Tibial artery (tissue), 4 donors: ENCODE measurements around the gene PPIC.

Source experiments
- DNase-seq, 2 donors: peaks; one replicate each; pipeline ENCODE4 v3.0.0-alpha.2; 2019
- H3K27ac ChIP-seq, 2 donors: fragments of 200-600 bp; sonication (generic) in 1 of 2; 1 replicate in 1 of 2; 2 replicates in 1 of 2; pipeline ENCODE4 v1.5.1; 2018 to 2019; ENCODE audit warnings: mild to moderate bottlenecking in 1 of 2
- H3K27me3 ChIP-seq, 2 donors: fragments of 200-600 bp; sonication (generic) in 1 of 2; one replicate each; pipeline versions ENCODE4 v1.5.1 to v1.6.0; 2016 to 2019
- H3K36me3 ChIP-seq, 3 donors: fragments of 200-600 bp; sonication (generic) in 2 of 3; one replicate each; pipeline ENCODE4 v1.5.1; 2016 to 2019; ENCODE audit warnings: mild to moderate bottlenecking in 2 of 3
- H3K4me1 ChIP-seq, 4 donors: fragments of 200-600 bp; sonication (generic) in 2 of 4; 1 replicate in 3 of 4; 2 replicates in 1 of 4; pipeline ENCODE4 v1.5.1; 2016 to 2019
- H3K4me3 ChIP-seq, 2 donors: fragments of 200-600 bp; sonication (generic) in 1 of 2; 1 replicate in 1 of 2; 2 replicates in 1 of 2; pipeline ENCODE4 v1.5.1; 2018 to 2019; ENCODE audit warnings: mild to moderate bottlenecking in 2 of 2
- H3K9me3 ChIP-seq, 3 donors: fragments of 200-600 bp; sonication (generic) in 1 of 3; one replicate each; pipeline ENCODE4 v1.5.1; 2016 to 2019
- intact Hi-C: fragments of 100-400 bp; cut with DNase I; formaldehyde crosslinking; loops from one replicate; pipeline ENCODE4 v1.15.0; 2023; ENCODE audit warnings: low total_unique reads
- TF ChIP-seq, protein P1 (sequence below), 2 experiments: fragments of 200-600 bp in 1 of 2; fragments of 450-650 bp in 1 of 2; IDR thresholded peaks; one replicate each; pipeline ENCODE4 v1.5.1; 2017 to 2019; ENCODE audit warnings: antibody characterized with exemption in 2 of 2, mild to moderate bottlenecking in 1 of 2, moderate library complexity in 1 of 2

The PPIC gene

DNA sequence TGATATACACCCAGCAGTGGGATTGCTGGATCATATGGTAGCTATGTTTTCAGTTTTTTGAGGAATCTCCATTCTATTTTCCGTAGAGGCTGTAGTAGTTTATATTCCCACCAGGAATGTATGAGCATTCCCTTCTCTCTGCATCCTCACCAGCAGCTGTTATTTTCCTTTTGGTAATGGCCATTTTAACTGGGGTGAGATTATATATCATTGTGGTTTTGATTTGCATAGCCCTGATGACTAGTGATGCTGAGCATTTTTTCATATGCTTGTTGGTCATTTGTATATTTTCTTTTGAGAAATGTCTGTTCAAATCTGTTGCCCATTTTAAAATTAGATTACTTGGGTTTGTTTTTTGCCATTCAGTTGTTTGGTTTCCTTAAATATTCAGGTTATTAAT lies 11.2 kb upstream of the PPIC start:
- TF ChIP-seq, protein P1, sequence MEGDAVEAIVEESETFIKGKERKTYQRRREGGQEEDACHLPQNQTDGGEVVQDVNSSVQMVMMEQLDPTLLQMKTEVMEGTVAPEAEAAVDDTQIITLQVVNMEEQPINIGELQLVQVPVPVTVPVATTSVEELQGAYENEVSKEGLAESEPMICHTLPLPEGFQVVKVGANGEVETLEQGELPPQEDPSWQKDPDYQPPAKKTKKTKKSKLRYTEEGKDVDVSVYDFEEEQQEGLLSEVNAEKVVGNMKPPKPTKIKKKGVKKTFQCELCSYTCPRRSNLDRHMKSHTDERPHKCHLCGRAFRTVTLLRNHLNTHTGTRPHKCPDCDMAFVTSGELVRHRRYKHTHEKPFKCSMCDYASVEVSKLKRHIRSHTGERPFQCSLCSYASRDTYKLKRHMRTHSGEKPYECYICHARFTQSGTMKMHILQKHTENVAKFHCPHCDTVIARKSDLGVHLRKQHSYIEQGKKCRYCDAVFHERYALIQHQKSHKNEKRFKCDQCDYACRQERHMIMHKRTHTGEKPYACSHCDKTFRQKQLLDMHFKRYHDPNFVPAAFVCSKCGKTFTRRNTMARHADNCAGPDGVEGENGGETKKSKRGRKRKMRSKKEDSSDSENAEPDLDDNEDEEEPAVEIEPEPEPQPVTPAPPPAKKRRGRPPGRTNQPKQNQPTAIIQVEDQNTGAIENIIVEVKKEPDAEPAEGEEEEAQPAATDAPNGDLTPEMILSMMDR (IDR thresholded peaks at IDR 0.05), result no peak
- Histone ChIP-seq H3K4me1 (no peaks in the 10 kb centered on the region), H3K27ac (no peak overlapping the region), H3K9me3 (peaks cover 0 to 4% (median 2%) of the 10 kb centered on the region in 3 donors), H3K27me3 (no peaks in the 10 kb centered on the region), H3K4me3 (no peak overlapping the region), H3K36me3 (no peaks in the 10 kb centered on the region)
- intact Hi-C loops, result no loop called here
- DNase-seq, result no peak

DNA sequence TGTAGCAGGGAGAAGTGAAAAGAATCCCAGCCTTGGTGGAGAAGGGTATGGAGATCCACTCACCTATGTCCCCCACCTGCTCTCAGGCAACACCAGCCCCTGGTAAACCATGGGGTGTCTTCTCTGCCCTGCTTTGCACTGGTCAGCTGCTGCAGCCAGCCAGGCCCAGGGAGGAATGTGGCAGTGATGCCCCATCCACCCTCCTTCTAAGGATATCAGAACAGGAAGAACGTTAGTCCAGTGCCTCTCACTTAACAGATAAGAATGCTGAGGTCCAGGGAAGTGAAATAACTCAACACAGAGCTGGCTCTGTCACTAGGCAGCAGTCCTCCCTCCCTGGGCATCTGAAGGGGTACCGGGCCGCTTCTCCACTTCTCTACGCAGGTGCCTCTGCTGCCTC lies 9.7 kb upstream of the PPIC start:
- H3K36me3 ChIP-seq, result no peaks in the 10 kb centered on the region
- TF ChIP-seq, protein P1 (IDR thresholded peaks at IDR 0.05), result no peak
- H3K4me3 ChIP-seq, result no peak overlapping the region
- peaks cover 0 to under 1% (median 0%) of the 10 kb centered on the region in 3 donors for H3K9me3 ChIP-seq
- no peaks in the 10 kb centered on the region for H3K4me1 ChIP-seq
- H3K27ac ChIP-seq, result no peak overlapping the region
- intact Hi-C loops, result no loop called here
- no peak for DNase-seq
- H3K27me3 ChIP-seq, result no peaks in the 10 kb centered on the region

DNA sequence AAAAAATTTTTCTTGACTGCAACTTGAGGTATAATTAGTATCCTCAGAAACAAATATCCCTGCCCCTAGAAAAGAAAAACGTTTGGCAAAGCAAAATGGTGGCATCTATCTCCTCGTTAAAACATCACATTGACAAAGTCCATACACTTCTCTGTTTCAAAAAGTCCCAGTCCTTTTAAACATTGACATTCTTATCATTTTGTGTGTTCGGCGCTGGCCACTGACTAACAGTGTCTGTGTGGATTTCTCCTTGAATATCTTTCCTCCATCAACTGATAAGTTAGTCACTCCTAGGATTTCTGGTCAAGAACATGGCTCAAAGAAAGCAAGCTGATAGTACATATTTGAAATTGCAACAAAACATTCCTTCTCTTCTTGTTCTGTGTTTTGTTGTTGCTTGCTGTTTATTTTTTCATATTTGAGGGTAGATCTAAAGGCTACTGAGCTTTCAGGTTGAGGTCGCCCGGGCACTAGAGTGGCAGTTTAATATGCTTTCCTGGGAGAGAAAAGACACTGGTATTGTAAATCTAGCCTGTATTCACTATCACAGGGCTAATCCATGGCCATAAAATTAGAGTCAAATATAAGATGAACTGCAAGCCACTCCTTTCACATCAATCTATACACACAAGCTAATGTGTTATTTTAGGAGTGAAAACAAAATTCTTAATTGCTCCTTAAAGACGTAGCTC lies 8.5 kb upstream of the PPIC start:
- H3K27me3 ChIP-seq, result no peaks in the 10 kb centered on the region
- no peaks in the 10 kb centered on the region for H3K36me3 ChIP-seq
- no peaks in the 10 kb centered on the region for H3K4me1 ChIP-seq
- DNase-seq, result no peak
- TF ChIP-seq, protein P1 (IDR thresholded peaks at IDR 0.05), result no peak
- no peak overlapping the region for H3K27ac ChIP-seq
- no peaks in the 10 kb centered on the region for H3K9me3 ChIP-seq
- no peak overlapping the region for H3K4me3 ChIP-seq
- intact Hi-C loops, result no loop called here

DNA sequence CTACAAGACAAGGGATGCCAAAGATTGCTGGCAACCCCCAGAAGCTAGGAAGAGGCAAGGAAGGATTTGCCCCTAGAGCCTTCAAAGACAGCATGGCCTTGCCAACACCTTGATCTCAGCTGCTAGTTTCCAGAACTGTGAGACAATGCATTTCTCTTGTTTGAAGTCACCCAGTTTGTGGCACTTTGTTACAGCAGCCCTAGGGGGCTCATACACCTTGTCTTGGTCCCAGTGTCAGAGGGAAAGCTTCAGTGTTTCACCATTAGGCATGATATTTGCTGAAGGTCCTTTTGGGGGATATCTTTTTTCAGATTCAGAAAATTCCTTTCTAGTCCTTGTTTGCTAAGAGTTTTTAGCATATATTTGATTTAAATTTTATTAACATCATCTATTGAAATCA lies 3.1 kb upstream of the PPIC start:
- DNase-seq, result no peak
- peaks cover 0 to 19% (median 15%) of the 10 kb centered on the region in 4 donors for H3K4me1 ChIP-seq
- H3K36me3 ChIP-seq, result no peaks in the 10 kb centered on the region
- no peaks in the 10 kb centered on the region for H3K27me3 ChIP-seq
- intact Hi-C loops, result loop anchor here (5.0 to 10.0 kb wide), 3 partner anchors 48 to 325 kb away; partner anchors contain the start of gene PRDM6
- no peak overlapping the region for H3K27ac ChIP-seq
- TF ChIP-seq, protein P1 (IDR thresholded peaks at IDR 0.05), result no peak
- no peak overlapping the region for H3K4me3 ChIP-seq
- no peaks in the 10 kb centered on the region for H3K9me3 ChIP-seq

DNA sequence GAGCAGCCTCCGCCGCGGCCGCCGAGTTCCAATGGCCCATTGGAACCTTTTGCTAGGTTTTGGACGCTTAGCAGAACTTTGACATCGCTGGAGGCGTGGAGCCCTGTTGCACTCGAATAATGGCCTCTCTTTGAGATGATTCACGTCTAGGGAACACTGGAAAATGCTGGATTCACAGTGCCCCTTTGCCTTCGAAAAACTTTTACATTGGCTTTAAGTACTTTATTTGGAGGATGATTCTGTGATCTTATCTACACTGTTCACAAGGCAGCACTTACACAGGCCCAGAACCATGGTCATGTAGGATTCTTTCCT lies 536 bp upstream of the PPIC start:
- peak overlapping the region; percentile 86 for H3K4me3 ChIP-seq
- no peak for DNase-seq
- no peaks in the 10 kb centered on the region for H3K27me3 ChIP-seq
- no peaks in the 10 kb centered on the region for H3K9me3 ChIP-seq
- intact Hi-C loops, result loop anchor here (5.0 to 10.0 kb wide), 3 partner anchors 50 to 328 kb away; partner anchors contain the start of gene PRDM6
- H3K36me3 ChIP-seq, result no peaks in the 10 kb centered on the region
- peaks cover 0 to 24% (median 15%) of the 10 kb centered on the region in 4 donors for H3K4me1 ChIP-seq
- peak overlapping the region; percentile 86 to 97 for H3K27ac ChIP-seq
- TF ChIP-seq, protein P1 (IDR thresholded peaks at IDR 0.05), result no peak
